ENCODE data around the gene SERPINA5.

DNA sequence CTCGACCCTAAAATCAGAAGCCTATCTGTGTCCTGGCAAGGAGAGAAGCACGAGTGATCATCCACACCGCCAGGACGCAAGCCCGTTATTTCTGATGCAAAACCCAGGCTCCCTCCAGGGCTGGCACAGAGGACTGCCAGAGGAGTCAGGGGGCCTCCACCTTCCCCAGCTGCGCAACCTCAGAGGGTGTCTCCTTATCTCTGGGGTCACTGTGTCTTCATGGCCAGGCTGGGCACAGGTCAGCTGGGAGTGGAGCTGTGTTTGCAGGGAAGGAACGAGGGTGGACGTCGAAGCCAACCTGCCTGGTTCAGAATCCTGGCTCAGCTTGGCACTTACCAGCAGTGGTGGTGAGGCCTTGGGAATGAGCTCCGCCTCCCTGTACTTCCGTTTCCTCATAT, 18.9 kb downstream of the SERPINA5 start:
- no peak for TF ChIP-seq FOSL1 (IDR thresholded peaks at IDR 0.05; ENCODE audit: low read depth)
- TF ChIP-seq, protein P1, sequence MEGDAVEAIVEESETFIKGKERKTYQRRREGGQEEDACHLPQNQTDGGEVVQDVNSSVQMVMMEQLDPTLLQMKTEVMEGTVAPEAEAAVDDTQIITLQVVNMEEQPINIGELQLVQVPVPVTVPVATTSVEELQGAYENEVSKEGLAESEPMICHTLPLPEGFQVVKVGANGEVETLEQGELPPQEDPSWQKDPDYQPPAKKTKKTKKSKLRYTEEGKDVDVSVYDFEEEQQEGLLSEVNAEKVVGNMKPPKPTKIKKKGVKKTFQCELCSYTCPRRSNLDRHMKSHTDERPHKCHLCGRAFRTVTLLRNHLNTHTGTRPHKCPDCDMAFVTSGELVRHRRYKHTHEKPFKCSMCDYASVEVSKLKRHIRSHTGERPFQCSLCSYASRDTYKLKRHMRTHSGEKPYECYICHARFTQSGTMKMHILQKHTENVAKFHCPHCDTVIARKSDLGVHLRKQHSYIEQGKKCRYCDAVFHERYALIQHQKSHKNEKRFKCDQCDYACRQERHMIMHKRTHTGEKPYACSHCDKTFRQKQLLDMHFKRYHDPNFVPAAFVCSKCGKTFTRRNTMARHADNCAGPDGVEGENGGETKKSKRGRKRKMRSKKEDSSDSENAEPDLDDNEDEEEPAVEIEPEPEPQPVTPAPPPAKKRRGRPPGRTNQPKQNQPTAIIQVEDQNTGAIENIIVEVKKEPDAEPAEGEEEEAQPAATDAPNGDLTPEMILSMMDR (IDR thresholded peaks at IDR 0.05 in 2 of 3, conservative IDR thresholded peaks at IDR 0.05 in 1 of 3; ENCODE audit: borderline replicate concordance in 1 of 3, insufficient read depth in 1 of 3, low read depth in 2 of 3, low read length in 2 of 3) = no peak
